ENCODE data around the gene PRELID1.
A peak's percentile ranks its signal among the peaks of the same experiment; 100 is the strongest.

The PRELID1 gene

GRCh38 chr5:177310757-177311391, 7.3 kb downstream of the PRELID1 start:
- peaks cover 31% of the 10 kb centered on the region for H3K36me3 ChIP-seq (ENCODE audit: low read depth)
- no peaks in the 10 kb centered on the region for H3K9me3 ChIP-seq (ENCODE audit: severe bottlenecking)
- no peak for TF ChIP-seq CTCF (IDR thresholded peaks at IDR 0.05; ENCODE audit: poor library complexity, severe bottlenecking)
- H3K4me1 ChIP-seq (ENCODE audit: insufficient read depth, poor library complexity, severe bottlenecking) = no peaks in the 10 kb centered on the region
- ATAC-seq (ENCODE audit: low read depth) (no peak), DNase-seq (ENCODE audit: low spot score) (no peak)
- peak overlapping the region; percentile 50 for H3K4me3 ChIP-seq (ENCODE audit: severe bottlenecking)
- no peaks in the 10 kb centered on the region for H3K27me3 ChIP-seq (ENCODE audit: insufficient read depth, poor library complexity, severe bottlenecking)
- H3K27ac ChIP-seq (ENCODE audit: poor library complexity, severe bottlenecking) = peak overlapping the region; percentile 59

- Histone ChIP-seq H3K9me3 (ENCODE audit: severe bottlenecking) (no peaks in the 10 kb centered on the region), H3K36me3 (ENCODE audit: low read depth) (peaks cover 26% of the 10 kb centered on the region), H3K4me3 (ENCODE audit: severe bottlenecking) (peak overlapping the region; percentile 50), H3K4me1 (ENCODE audit: insufficient read depth, poor library complexity, severe bottlenecking) (no peaks in the 10 kb centered on the region), H3K27ac (ENCODE audit: poor library complexity, severe bottlenecking) (peak overlapping the region; percentile 59), H3K27me3 (ENCODE audit: insufficient read depth, poor library complexity, severe bottlenecking) (no peaks in the 10 kb centered on the region)
- TF ChIP-seq CTCF (IDR thresholded peaks at IDR 0.05; ENCODE audit: poor library complexity, severe bottlenecking) = no peak
- peak; percentile 27 for ATAC-seq (ENCODE audit: low read depth)
- DNase-seq (ENCODE audit: low spot score) = no peak
Measured at GRCh38 chr5:177311392-177311722, 7.8 kb downstream of the PRELID1 start.

GRCh38 chr5:177311723-177312648, 8.4 kb downstream of the PRELID1 start, which contains the start of gene MXD3:
Gene MXD3 (minus strand): TSS chr5:177311898. CDS start chr5:177311830, 68 bp downstream.
- Histone ChIP-seq H3K27me3 (ENCODE audit: insufficient read depth, poor library complexity, severe bottlenecking) (no peaks in the 10 kb centered on the region), H3K4me1 (ENCODE audit: insufficient read depth, poor library complexity, severe bottlenecking) (no peaks in the 10 kb centered on the region), H3K9me3 (ENCODE audit: severe bottlenecking) (no peaks in the 10 kb centered on the region), H3K27ac (ENCODE audit: poor library complexity, severe bottlenecking) (peak within 1 kb of the TSS; percentile 59), H3K36me3 (ENCODE audit: low read depth) (peaks cover 22% of the 10 kb centered on the region), H3K4me3 (ENCODE audit: severe bottlenecking) (peak within 1 kb of the TSS; percentile 50)
- peak; percentile 73 for ATAC-seq (ENCODE audit: low read depth)
- TF ChIP-seq CTCF (IDR thresholded peaks at IDR 0.05; ENCODE audit: poor library complexity, severe bottlenecking) = no peak
- peak; percentile 100 for DNase-seq (ENCODE audit: low spot score)

GRCh38 chr5:177312649-177313181, 9.1 kb downstream of the PRELID1 start:
- TF ChIP-seq CTCF (IDR thresholded peaks at IDR 0.05; ENCODE audit: poor library complexity, severe bottlenecking) = peak; percentile 16
- no peak for DNase-seq (ENCODE audit: low spot score)
- Histone ChIP-seq H3K27ac (ENCODE audit: poor library complexity, severe bottlenecking) (peak overlapping the region; percentile 59), H3K9me3 (ENCODE audit: severe bottlenecking) (no peaks in the 10 kb centered on the region), H3K4me1 (ENCODE audit: insufficient read depth, poor library complexity, severe bottlenecking) (no peaks in the 10 kb centered on the region), H3K27me3 (ENCODE audit: insufficient read depth, poor library complexity, severe bottlenecking) (no peaks in the 10 kb centered on the region), H3K4me3 (ENCODE audit: severe bottlenecking) (peak overlapping the region; percentile 50), H3K36me3 (ENCODE audit: low read depth) (peaks cover 18% of the 10 kb centered on the region)
- peak; percentile 13 for ATAC-seq (ENCODE audit: low read depth)
